Thymus (tissue), 11 donors: ENCODE measurements around the gene CTDSPL. TPM values are rescaled to one million over a fixed set of nuclear protein-coding genes. Genes with fewer than 3 reads are reported as not detected.

Experiments used
- DNase-seq, 9 donors: peaks; one replicate each; pipeline ENCODE4 v3.0.0-alpha.2; 2013; ENCODE audit warnings: low spot score in 9 of 9, low read depth in 6 of 9, missing footprints in 1 of 9
- H3K27ac ChIP-seq, 2 donors: one replicate each; pipeline ENCODE4 v1.5.1; 2013; ENCODE audit warnings: control low read depth in 1 of 2, low read depth in 1 of 2, low read length in 1 of 2, mild to moderate bottlenecking in 1 of 2, moderate library complexity in 1 of 2
- H3K27me3 ChIP-seq, 2 donors: one replicate each; pipeline ENCODE4 v1.5.1; 2013; ENCODE audit warnings: low read length in 1 of 2; ENCODE audit not compliant: control insufficient read depth in 2 of 2, insufficient read depth in 1 of 2
- H3K36me3 ChIP-seq, 2 donors: one replicate each; pipeline ENCODE4 v1.5.1; 2013; ENCODE audit warnings: low read length in 1 of 2, mild to moderate bottlenecking in 1 of 2, moderate library complexity in 1 of 2; ENCODE audit not compliant: control insufficient read depth in 2 of 2, insufficient read depth in 2 of 2
- H3K4me1 ChIP-seq, 2 donors: one replicate each; pipeline ENCODE4 v1.5.1; 2013; ENCODE audit warnings: low read length in 2 of 2; ENCODE audit not compliant: control insufficient read depth in 2 of 2, insufficient read depth in 2 of 2
- H3K4me3 ChIP-seq, 2 donors: one replicate each; pipeline ENCODE4 v1.5.1; 2013; ENCODE audit warnings: low read length in 2 of 2, control low read depth in 1 of 2, mild to moderate bottlenecking in 1 of 2
- H3K9me3 ChIP-seq, 2 donors: one replicate each; pipeline ENCODE4 v1.5.1; 2013; ENCODE audit warnings: low read length in 1 of 2, mild to moderate bottlenecking in 1 of 2; ENCODE audit not compliant: control insufficient read depth in 2 of 2, insufficient read depth in 1 of 2
- WGBS: extraction: QIAGEN DNeasy Blood & Tissue Kit; methylation state at CpG from one replicate; pipeline ENCODE4 v1.1.7; 2013; 5-methylcytosine and 5-hydroxymethylcytosine counted together
- polyA plus RNA-seq: library from polyadenylated mRNA; stranded (reverse); fragments of 200-250 nt; gene quantifications from one replicate; pipeline ENCODE4 v1.2.3, GENCODE V29; 2013
- total RNA-seq: library from RNA; stranded (reverse); fragments of 120-200 nt; gene quantifications from one replicate; pipeline ENCODE4 v1.2.4, GENCODE V29; 2013
- donor health status: healthy.

CTDSPL gene
- total and polyA plus RNA-seq, 2 donors = 4.4 to 6.5 TPM

DNA sequence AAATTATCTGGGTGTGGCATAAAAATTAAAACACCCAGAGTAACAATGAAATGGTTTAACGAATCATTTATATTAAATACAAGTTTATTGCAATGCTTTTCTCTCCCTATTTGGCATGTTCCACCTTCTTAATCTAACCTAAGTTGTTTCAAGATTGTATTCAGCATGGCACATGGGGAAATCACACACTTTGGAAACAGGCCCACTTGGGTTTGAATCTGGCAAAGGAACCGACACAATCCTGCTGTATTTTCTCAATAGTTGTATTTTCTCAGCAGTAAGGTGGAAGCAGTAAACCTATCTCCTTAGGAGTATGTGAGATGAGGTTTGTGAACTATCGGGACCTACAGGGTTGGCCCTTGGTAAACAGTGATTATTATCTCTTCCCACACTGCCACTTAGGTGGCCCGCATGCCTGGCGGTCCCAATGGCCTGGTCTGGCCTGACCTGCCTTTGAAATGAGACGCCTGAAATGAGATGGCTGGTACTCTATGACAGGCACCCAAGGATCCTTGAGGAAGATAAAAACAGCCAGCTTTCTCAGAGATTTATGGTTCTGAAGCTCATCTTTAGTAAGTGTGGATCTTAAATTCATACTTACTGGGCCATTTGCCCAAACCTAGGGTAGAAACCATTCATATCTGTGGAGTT, 83.6 kb downstream of the CTDSPL start:
- H3K9me3 ChIP-seq = no peaks in the 10 kb centered on the region
- 96% methylated on average over 6 of the region's 6 CpGs for WGBS
- no peak for DNase-seq
- H3K4me3 ChIP-seq = no peak overlapping the region
- no peaks in the 10 kb centered on the region for H3K36me3 ChIP-seq
- H3K27ac ChIP-seq = no peak overlapping the region
- H3K27me3 ChIP-seq = no peaks in the 10 kb centered on the region
- peaks cover 0 to 4% of the 10 kb centered on the region in 2 donors for H3K4me1 ChIP-seq

DNA sequence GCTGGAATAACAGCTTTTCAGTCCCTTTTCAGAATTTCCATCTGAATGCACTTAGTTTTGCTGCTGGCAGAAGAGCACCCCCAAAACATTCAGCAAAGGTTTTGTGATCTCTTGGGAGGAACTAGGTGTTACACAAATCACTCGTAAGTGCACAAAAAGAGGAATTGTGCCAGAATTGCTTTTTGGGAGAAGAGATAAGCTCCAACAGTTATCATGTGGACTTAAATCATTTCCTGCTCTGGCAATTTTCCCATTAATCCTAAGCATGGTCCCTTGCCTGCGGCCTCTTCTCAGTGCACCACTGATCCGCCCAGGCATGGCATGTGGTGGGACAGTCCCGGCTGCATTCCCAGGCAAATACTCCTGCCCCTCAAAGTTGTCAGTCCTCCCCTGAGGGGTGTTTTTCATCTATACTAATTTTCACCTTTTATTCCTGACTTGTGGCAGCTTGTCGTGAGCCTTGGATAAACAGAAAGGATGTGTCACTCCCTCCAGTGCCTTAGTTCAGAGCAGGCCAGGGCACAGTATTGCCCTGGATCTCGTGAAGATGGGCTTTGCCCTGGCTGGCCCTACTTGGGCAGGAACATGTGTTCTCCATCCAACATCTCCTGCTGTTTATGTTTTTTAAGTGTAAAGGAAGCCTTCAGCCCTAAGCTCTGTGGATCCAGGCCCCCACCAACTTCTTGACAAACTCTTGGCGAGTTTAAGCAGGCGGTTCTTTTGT, 84.3 kb downstream of the CTDSPL start:
- WGBS = 90% methylated on average over 8 of the region's 8 CpGs
- H3K27me3 ChIP-seq = no peaks in the 10 kb centered on the region
- peaks cover 0 to 4% of the 10 kb centered on the region in 2 donors for H3K4me1 ChIP-seq
- H3K27ac ChIP-seq = no peak overlapping the region
- no peak for DNase-seq
- H3K4me3 ChIP-seq = no peak overlapping the region
- no peaks in the 10 kb centered on the region for H3K36me3 ChIP-seq
- H3K9me3 ChIP-seq = no peaks in the 10 kb centered on the region

DNA sequence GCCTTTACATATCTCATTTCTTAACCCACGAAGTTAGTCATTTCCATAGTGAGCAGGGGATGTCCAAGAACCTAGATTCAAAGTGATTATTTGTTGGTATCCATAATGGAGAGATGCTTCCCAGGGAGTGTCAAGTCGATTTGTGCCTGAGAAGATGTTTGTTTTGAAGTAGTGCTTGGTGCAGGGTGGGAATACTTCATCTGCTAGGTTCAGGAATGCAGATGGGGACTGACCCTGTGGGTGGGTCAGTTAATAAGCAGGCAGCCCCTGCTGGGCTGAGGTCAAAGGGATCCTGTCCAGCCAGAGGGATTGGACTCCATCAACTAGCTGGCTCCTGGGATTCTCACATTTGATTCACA, 84.8 kb downstream of the CTDSPL start:
- H3K9me3 ChIP-seq = no peaks in the 10 kb centered on the region
- no peaks in the 10 kb centered on the region for H3K27me3 ChIP-seq
- no peak for DNase-seq
- H3K27ac ChIP-seq = peak overlapping the region in 1 of 2 donors; percentile 10
- no peak overlapping the region for H3K4me3 ChIP-seq
- H3K36me3 ChIP-seq = no peaks in the 10 kb centered on the region
- 89% methylated on average over 2 of the region's 2 CpGs for WGBS
- peaks cover 0 to 4% of the 10 kb centered on the region in 2 donors for H3K4me1 ChIP-seq

DNA sequence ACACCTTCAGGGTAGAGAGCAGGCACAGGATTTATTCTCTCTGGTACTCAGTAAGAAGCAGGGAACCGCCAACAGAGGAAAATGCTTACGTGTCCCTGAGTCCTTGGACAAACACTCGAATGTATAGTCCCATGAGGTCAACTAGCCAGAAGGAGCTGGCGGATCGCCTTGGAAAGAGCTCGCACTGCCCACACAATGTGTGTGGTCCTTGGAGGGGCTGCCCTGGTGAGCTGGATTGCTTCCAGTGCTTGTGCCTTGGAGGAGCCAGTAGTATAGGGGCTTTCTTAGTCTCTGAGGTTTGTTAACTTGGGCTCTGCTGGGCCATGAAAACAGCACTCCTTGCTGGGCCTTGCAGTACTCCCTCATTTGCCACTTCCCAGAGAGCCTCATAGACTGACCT, 88.2 kb downstream of the CTDSPL start:
- Histone ChIP-seq H3K9me3 (no peaks in the 10 kb centered on the region), H3K27ac (no peak overlapping the region), H3K4me1 (peaks cover 3 to 13% of the 10 kb centered on the region in 2 donors), H3K4me3 (no peak overlapping the region), H3K36me3 (no peaks in the 10 kb centered on the region), H3K27me3 (no peaks in the 10 kb centered on the region)
- 98% methylated on average over 6 of the region's 6 CpGs for WGBS
- no peak for DNase-seq

DNA sequence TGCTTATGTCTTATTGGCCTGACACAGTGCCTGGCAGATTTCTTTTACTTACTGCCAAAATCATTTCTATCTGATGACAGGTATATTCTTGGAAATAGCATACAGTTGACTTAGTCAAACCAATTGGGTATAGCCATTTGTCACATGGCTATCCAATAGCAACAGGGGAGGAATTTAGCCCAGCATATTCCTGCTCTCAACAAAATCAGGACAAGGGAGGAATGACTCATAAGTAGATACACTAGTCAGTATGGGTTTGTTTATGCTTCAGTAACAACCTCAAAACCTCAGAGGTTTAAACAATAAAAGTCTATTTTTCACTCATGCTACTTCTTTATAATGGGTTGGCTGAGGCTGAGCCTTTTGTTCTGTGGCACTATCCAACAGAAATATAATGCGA, 90.9 kb downstream of the CTDSPL start:
- no peaks in the 10 kb centered on the region for H3K27me3 ChIP-seq
- no peak overlapping the region for H3K4me3 ChIP-seq
- no peak overlapping the region for H3K27ac ChIP-seq
- WGBS = 97% methylated on average over 1 of the region's 1 CpG
- H3K9me3 ChIP-seq = no peaks in the 10 kb centered on the region
- no peaks in the 10 kb centered on the region for H3K36me3 ChIP-seq
- no peak for DNase-seq
- peaks cover 19 to 34% of the 10 kb centered on the region in 2 donors for H3K4me1 ChIP-seq

DNA sequence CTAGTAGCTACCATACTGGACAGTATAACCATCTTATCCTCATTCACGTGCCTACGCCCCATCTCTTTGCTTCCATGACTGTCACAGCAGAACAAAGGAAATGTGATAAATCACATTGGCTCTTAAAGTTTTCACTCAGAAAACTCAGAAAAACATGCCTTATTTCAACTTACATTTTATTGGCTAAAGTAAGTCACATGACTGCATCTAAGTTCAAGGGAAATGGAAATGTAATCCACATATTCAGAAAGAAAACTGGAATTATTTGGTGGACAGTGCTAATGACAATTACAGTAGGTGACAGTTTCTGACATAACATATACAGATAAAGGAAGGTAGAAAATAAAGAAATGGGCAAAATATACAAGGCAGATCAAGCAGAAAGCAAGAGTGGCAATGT, 91.5 kb downstream of the CTDSPL start:
- Histone ChIP-seq H3K4me3 (no peak overlapping the region), H3K4me1 (peaks cover 25 to 40% of the 10 kb centered on the region in 2 donors), H3K27ac (no peak overlapping the region), H3K27me3 (no peaks in the 10 kb centered on the region), H3K9me3 (no peaks in the 10 kb centered on the region), H3K36me3 (no peaks in the 10 kb centered on the region)
- WGBS = 98% methylated on average over 2 of the region's 2 CpGs
- no peak for DNase-seq

DNA sequence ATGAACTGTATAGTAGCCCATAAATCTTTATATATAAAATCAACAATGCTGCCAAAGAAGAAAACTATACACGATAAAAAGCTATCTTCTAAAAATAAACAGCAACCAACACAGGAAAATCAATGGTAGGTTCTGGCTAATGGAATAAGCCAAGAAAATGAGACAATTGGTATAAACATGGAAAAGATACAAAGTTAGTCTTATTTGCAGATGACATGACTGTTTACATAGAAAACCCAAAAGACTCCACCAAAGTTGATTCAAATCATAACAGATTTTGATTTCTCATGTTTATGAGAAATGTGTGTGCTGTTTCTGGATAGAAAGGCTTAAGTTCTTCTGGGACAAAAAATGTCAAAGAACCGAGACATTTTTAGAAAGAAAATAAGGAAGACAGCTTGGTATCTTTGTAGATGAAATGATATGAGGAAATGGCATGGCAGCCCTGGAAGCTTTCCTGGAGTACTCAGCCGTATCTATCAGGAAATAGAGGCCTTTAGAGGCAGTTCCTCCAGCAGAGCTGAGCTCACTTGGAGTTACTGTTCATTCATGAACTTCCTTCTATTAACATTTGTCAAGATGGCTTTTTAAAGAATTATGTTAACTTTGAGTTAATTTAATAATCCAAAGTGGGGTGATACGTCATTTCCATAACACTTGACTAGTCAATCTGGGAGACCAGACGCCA, 92.2 kb downstream of the CTDSPL start:
- H3K36me3 ChIP-seq = no peaks in the 10 kb centered on the region
- H3K4me3 ChIP-seq = no peak overlapping the region
- DNase-seq = no peak
- peaks cover 27 to 42% of the 10 kb centered on the region in 2 donors for H3K4me1 ChIP-seq
- no peaks in the 10 kb centered on the region for H3K9me3 ChIP-seq
- 96% methylated on average over 5 of the region's 5 CpGs for WGBS
- H3K27me3 ChIP-seq = no peaks in the 10 kb centered on the region
- no peak overlapping the region for H3K27ac ChIP-seq

DNA sequence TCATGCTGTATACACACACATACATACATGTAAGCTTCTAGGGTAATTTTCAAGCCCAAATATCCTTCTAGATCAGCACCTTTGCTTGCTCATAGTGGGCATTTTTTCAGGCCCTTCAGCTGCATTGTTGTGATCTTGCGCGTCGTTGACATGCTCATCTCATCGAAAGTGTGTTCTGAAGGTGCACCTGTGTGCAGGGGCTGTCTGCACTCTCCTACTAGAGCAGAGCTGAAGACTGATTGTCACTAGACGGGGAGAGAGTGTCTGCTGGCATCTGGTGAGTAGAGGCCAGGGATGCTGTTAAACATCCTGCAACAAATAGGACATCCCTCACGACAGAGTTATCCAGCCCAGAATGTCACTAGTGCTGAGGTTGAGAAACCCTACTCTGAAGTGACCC, 93.2 kb downstream of the CTDSPL start:
- Histone ChIP-seq H3K4me1 (peaks cover 27 to 44% of the 10 kb centered on the region in 2 donors), H3K27ac (peak overlapping the region in 1 of 2 donors; percentile 68), H3K36me3 (no peaks in the 10 kb centered on the region), H3K4me3 (no peak overlapping the region), H3K27me3 (no peaks in the 10 kb centered on the region), H3K9me3 (no peaks in the 10 kb centered on the region)
- DNase-seq = peak in 2 of 9 donors; percentile 39 to 53
- 88% methylated on average over 6 of the region's 6 CpGs for WGBS
